Adrenal gland (tissue), 12 donors: ENCODE data around the gene GJC1. TPM values are rescaled to one million over a fixed set of nuclear protein-coding genes. Genes with fewer than 3 reads are reported as not detected.
A peak's percentile ranks its signal among the peaks of the same experiment; 100 is the strongest.

Experiments
- DNase-seq, 7 donors: peaks; one replicate each; pipeline ENCODE4 v3.0.0-alpha.2; 2019 to 2020
- H3K27ac ChIP-seq, 5 donors: fragments of 200-600 bp; sonication (generic) in 4 of 5; 1 replicate in 3 of 5; 2 replicates in 2 of 5; pipeline versions ENCODE4 v1.5.1 to v1.8.0; 2016 to 2020; ENCODE audit warnings: mild to moderate bottlenecking in 1 of 5
- H3K27me3 ChIP-seq: fragments of 200-600 bp; 2 replicates; pipeline ENCODE4 v1.8.0; 2021
- H3K36me3 ChIP-seq, 2 donors: fragments of 200-600 bp; replicated peaks in 1 of 2; 1 replicate in 1 of 2; 2 replicates in 1 of 2; pipeline versions ENCODE4 v1.5.1 to v1.8.0; 2018 to 2022
- H3K4me1 ChIP-seq, 2 donors: fragments of 200-600 bp; replicated peaks in 1 of 2; 1 replicate in 1 of 2; 2 replicates in 1 of 2; pipeline versions ENCODE4 v1.5.1 to v1.8.0; 2018 to 2021
- H3K4me3 ChIP-seq, 4 donors: fragments of 200-600 bp; sonication (generic) in 3 of 4; one replicate each; pipeline ENCODE4 v1.5.1; 2016 to 2018
- H3K9me3 ChIP-seq, 3 donors: fragments of 200-600 bp; sonication (generic) in 1 of 3; replicated peaks in 1 of 3; 1 replicate in 2 of 3; 2 replicates in 1 of 3; pipeline versions ENCODE4 v1.5.1 to v1.8.0; 2016 to 2021
- POLR2A ChIP-seq, 2 donors: fragments of 450-650 bp; IDR thresholded peaks; one replicate each; pipeline ENCODE4 v1.6.1; 2017; ENCODE audit warnings: antibody characterized with exemption in 2 of 2, mild to moderate bottlenecking in 2 of 2, moderate library complexity in 1 of 2
- WGBS, 4 donors: extraction: QIAGEN DNeasy Blood & Tissue Kit in 2 of 4; methylation state at CpG; one replicate each; pipeline versions ENCODE4 v1.1.5 to v1.1.7; 2013 to 2017; 5-methylcytosine and 5-hydroxymethylcytosine counted together
- intact Hi-C, 2 donors: fragments of 100-400 bp; cut with DNase I; formaldehyde crosslinking; loops; one replicate each; pipeline versions ENCODE4 v1.14.1 to v1.15.0; 2022 to 2023
- polyA plus RNA-seq, 3 donors: library from polyadenylated mRNA; stranded (reverse); fragments of 200-250 nt in 2 of 3; fragments of 350-450 nt in 1 of 3; fragmentation: Illumina TruSeq in 1 of 3; extraction: RNeasy Lipid Tissue Mini Kit (QIAGEN cat#74804) in 1 of 3; gene quantifications; one replicate each; pipeline ENCODE4 v1.2.3, GENCODE V29; 2013 to 2014
- total RNA-seq, 9 donors: library from RNA; depleted of rRNA in 4 of 9; stranded (reverse); fragments of >200 nt in 4 of 9; fragments of 120-200 nt in 1 of 9; fragmentation: NEBNext Ultra II Directional in 1 of 9; extraction: Animal tissue kit (Norgen Biotek cat#: 25700) in 1 of 9; gene quantifications; one replicate each; pipeline versions ENCODE4 v1.1.0 to v1.2.4, GENCODE V29; 2013 to 2023
- TF ChIP-seq, protein P1 (sequence below), 6 experiments: fragments of 450-650 bp in 4 of 6; fragments of 200-600 bp in 2 of 6; sonication (generic) in 1 of 6; IDR thresholded peaks; 1 replicate in 5 of 6; 2 replicates in 1 of 6; pipeline versions ENCODE4 v1.5.1 to v1.8.0; 2016 to 2021; ENCODE audit warnings: antibody characterized with exemption in 6 of 6, mild to moderate bottlenecking in 2 of 6, moderate library complexity in 1 of 6
- donor health status: healthy with polysubstance abuse.
- donor health status: Bipolar disorder and iron deficiency.
- donor health status: DM: yes; HTN: yes; CAD: no.
- donor health status: DM: no; HTN: no; CAD: no.
- donor health status: DM: no; HTN: no; CAD: no.
- donor health status: DM: yes; HTN: yes; CAD: no.

The GJC1 gene
- total and polyA plus RNA-seq, 12 donors: 0.69 to 12.3 (median 2.1) TPM

DNA sequence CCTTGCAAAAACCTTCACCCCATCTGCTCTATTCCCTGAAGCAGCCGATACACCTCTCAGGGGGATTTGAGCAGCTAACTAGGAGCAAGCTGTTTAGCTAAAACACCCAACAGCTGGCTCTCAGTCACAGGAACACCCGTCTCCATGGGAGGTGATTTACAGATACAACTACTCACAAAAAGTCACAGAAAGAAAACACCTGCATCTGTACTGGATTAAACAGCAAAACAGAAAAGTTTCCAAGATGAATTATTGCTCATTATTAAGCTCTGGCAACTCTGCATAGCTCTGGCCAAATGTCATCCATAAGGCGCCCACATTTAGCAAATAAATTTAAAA lies 22.3 kb downstream of the GJC1 start:
- TF ChIP-seq, protein P1, sequence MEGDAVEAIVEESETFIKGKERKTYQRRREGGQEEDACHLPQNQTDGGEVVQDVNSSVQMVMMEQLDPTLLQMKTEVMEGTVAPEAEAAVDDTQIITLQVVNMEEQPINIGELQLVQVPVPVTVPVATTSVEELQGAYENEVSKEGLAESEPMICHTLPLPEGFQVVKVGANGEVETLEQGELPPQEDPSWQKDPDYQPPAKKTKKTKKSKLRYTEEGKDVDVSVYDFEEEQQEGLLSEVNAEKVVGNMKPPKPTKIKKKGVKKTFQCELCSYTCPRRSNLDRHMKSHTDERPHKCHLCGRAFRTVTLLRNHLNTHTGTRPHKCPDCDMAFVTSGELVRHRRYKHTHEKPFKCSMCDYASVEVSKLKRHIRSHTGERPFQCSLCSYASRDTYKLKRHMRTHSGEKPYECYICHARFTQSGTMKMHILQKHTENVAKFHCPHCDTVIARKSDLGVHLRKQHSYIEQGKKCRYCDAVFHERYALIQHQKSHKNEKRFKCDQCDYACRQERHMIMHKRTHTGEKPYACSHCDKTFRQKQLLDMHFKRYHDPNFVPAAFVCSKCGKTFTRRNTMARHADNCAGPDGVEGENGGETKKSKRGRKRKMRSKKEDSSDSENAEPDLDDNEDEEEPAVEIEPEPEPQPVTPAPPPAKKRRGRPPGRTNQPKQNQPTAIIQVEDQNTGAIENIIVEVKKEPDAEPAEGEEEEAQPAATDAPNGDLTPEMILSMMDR (IDR thresholded peaks at IDR 0.05): no peak
- no peak for TF ChIP-seq POLR2A (IDR thresholded peaks at IDR 0.05)
- Histone ChIP-seq H3K4me1 (no peaks in the 10 kb centered on the region), H3K4me3 (no peak overlapping the region), H3K9me3 (no peaks in the 10 kb centered on the region), H3K27ac (no peak overlapping the region), H3K36me3 (no peaks in the 10 kb centered on the region), H3K27me3 (peaks cover 4% of the 10 kb centered on the region)
- 72 to 79% (median 76%) methylated on average over 3 of the region's 3 CpGs for WGBS, 4 donors
- peak in 1 of 7 donors; percentile 24 for DNase-seq
- intact Hi-C loops: no loop called here

DNA sequence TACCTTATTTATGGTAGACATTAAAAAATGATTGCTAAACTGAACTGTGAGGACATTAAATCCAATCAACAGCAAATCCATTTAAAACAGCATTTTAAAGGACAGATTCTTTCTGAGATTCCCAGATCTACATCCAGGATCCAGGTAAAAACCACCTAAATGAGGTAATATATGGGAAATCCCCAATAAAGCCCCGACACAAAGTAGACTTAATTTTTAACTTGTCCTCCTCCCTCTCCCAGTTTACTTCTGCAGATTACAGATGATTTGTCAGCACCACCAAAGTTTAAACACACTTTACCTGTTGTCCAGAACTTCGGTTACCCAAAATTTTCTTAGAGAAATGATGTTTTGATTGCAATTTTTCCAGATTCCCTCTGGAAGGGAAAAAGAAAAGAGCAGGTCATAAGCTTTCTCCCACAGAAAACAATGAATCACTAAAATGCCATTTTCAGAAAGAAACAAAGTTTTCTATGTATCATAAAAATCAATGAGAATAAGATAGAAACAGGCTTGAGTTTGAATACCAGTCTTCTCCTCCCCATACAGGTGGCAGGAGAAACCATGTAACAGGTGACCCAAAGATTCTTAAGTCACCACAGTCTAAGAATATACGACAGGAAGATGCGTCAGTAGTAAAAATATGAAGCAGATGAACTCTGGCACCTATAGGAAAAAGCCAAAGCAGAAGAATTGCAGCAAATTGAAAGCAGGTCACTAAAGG lies 22.8 kb downstream of the GJC1 start:
- 87 to 94% (median 90%) methylated on average over 4 of the region's 4 CpGs for WGBS, 4 donors
- Histone ChIP-seq H3K4me1 (no peaks in the 10 kb centered on the region), H3K4me3 (no peak overlapping the region), H3K9me3 (no peaks in the 10 kb centered on the region), H3K36me3 (no peaks in the 10 kb centered on the region), H3K27ac (no peak overlapping the region), H3K27me3 (peaks cover 4% of the 10 kb centered on the region)
- TF ChIP-seq, protein P1 (IDR thresholded peaks at IDR 0.05): no peak
- no peak for TF ChIP-seq POLR2A (IDR thresholded peaks at IDR 0.05)
- intact Hi-C loops: no loop called here
- no peak for DNase-seq

DNA sequence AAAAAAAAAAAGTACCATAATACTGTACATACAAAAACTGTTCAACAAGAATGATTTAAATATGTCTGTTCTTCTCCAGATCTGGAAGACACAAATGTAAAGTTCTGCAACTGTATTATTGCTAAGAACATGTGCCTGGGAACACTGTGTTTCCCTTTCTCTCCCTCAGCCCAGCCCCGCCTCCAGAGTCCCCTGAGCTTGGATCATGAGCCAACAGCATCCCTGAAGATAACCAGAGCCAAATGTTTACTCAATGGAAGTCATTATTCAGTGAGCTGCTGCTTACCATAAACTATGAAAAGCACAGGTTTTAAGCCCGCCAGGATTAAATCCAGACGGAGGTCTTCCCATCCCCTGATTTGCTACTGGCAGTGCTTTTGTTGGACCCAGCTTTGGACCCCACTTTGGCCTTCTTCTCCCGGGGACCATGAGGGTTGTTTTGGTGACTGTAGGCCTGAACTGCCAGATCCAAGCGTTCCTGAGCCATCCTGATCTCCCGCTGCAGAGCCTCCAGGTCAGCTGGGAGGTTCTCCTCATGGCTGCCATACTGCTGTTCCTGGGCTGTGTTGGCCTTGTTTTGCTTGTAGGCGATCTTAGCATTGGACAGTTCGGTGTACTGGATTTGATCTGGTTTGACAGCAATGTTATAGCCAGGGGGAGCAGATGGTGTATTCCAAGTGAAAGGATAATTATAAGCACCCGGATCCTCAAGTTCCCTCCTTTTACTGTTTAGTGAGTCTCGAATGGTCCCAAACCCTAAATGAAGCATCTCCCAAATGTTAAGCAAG lies 25.6 kb downstream of the GJC1 start:
- 86 to 93% (median 89%) methylated on average over 8 to 10 of the region's 10 CpGs for WGBS, 4 donors
- Histone ChIP-seq H3K27ac (no peak overlapping the region), H3K27me3 (peaks cover 4% of the 10 kb centered on the region), H3K9me3 (no peaks in the 10 kb centered on the region), H3K4me1 (no peaks in the 10 kb centered on the region), H3K4me3 (no peak overlapping the region), H3K36me3 (no peaks in the 10 kb centered on the region)
- intact Hi-C loops: no loop called here
- DNase-seq: no peak
- no peak for TF ChIP-seq POLR2A (IDR thresholded peaks at IDR 0.05)
- TF ChIP-seq, protein P1 (IDR thresholded peaks at IDR 0.05): no peak

DNA sequence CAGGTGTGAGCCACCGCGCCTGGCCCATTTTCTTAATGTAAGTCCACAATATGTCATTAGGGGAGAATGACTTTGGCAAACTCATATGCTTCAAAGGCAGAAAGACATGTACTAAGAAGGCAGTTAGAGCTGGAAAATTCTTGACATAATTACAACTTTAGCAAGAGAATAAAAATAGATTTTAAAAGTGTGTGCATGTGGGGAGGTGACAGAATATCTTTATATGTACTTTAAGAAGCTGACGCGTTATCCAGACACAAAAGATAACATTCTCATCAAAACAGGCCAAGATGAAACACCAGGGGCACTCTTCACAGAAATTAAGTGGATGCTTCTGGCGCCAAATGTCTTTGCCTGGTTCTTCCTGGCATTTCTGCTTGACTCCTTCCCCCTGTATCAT lies 28.2 kb downstream of the GJC1 start:
- no peaks in the 10 kb centered on the region for H3K9me3 ChIP-seq
- peaks cover 4% of the 10 kb centered on the region for H3K27me3 ChIP-seq
- peak in 1 of 7 donors; percentile 23 for DNase-seq
- no peak overlapping the region for H3K27ac ChIP-seq
- no peaks in the 10 kb centered on the region for H3K36me3 ChIP-seq
- intact Hi-C loops: no loop called here
- H3K4me1 ChIP-seq: no peaks in the 10 kb centered on the region
- 89 to 94% (median 92%) methylated on average over 5 of the region's 5 CpGs for WGBS, 4 donors
- no peak overlapping the region for H3K4me3 ChIP-seq
- TF ChIP-seq, protein P1 (IDR thresholded peaks at IDR 0.05): no peak
- no peak for TF ChIP-seq POLR2A (IDR thresholded peaks at IDR 0.05)
